BJ (cell line): ENCODE measurements around the gene WFDC2. TPM values are rescaled to one million over a fixed set of nuclear protein-coding genes. Genes with fewer than 3 reads are reported as not detected.

ENCODE experiments used
- CTCF ChIA-PET: fragments of 350-600 bp; formaldehyde crosslinking; extraction: SDS; loops from one replicate; lab custom pipeline; 2021; ENCODE audit warnings: antibody characterized with exemption, inconsistent platforms; lab: Yijun Ruan, JAX
- POLR2A ChIA-PET: fragments of 300-600 bp; sonication (Branson Sonifier 250); formaldehyde crosslinking; extraction: SDS; loops from one replicate; lab custom pipeline; 2021; ENCODE audit warnings: antibody characterized with exemption; lab: Charles Lee
- DNase-seq: peaks from one replicate; pipeline ENCODE4 v3.0.0-alpha.2; 2011; ENCODE audit warnings: low read depth
- H3K27me3 ChIP-seq: 2 replicates; pipeline ENCODE4 v1.6.0; 2011; ENCODE audit warnings: low read length; ENCODE audit not compliant: control insufficient read depth, insufficient read depth
- H3K36me3 ChIP-seq: 2 replicates; pipeline ENCODE4 v1.5.1; 2011; ENCODE audit warnings: low read length; ENCODE audit not compliant: control insufficient read depth, insufficient read depth
- H3K4me3 ChIP-seq: 2 replicates; pipeline ENCODE4 v1.5.1; 2011; ENCODE audit warnings: low read depth, mild to moderate bottlenecking, control low read depth, low read length
- polyA plus RNA-seq: library from polyadenylated mRNA; depleted of rRNA; stranded (reverse); fragments of >200 nt; gene quantifications from 2 replicates; pipeline ENCODE4 v1.2.3, GENCODE V29; 2011
- TF ChIP-seq, protein P1 (sequence below): IDR thresholded peaks from 2 replicates; pipeline ENCODE4 v1.5.1; 2011; ENCODE audit warnings: low read depth, mild to moderate bottlenecking, control low read depth, inconsistent platforms, low read length, moderate library complexity; ENCODE audit not compliant: insufficient read depth

The WFDC2 gene
- polyA plus RNA-seq, 1 experiment = not detected

DNA sequence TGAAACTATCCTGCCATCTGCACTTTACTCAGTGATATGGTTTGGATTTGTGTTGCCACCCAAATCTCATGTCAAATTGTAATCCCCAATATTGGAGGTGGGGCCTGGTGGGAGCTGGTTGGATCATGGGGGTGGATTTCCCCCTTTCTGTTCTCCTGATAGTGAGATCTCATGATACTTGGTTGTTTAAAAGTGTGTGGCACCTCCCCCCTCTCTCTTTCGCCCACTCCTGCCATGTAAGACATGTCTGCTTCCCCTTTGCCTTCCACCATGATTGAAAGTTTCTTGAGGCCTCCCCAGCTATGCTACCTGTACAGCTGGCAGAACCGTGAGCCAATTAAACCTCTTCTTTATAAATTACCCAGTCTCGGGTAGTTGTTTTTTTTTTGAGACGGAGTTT, 35.6 kb upstream of the WFDC2 start:
- no peak for DNase-seq
- ChIA-PET POLR2A (no interaction called here), CTCF (interaction anchor here (1.0 to 6.8 kb wide), 4 partner anchors 61 to 114 kb away, joined by 3 to 193 read pairs (median 88); partner anchors contain the start of genes SYS1 and TP53TG5)
- TF ChIP-seq, protein P1, sequence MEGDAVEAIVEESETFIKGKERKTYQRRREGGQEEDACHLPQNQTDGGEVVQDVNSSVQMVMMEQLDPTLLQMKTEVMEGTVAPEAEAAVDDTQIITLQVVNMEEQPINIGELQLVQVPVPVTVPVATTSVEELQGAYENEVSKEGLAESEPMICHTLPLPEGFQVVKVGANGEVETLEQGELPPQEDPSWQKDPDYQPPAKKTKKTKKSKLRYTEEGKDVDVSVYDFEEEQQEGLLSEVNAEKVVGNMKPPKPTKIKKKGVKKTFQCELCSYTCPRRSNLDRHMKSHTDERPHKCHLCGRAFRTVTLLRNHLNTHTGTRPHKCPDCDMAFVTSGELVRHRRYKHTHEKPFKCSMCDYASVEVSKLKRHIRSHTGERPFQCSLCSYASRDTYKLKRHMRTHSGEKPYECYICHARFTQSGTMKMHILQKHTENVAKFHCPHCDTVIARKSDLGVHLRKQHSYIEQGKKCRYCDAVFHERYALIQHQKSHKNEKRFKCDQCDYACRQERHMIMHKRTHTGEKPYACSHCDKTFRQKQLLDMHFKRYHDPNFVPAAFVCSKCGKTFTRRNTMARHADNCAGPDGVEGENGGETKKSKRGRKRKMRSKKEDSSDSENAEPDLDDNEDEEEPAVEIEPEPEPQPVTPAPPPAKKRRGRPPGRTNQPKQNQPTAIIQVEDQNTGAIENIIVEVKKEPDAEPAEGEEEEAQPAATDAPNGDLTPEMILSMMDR = no peak
- Histone ChIP-seq H3K4me3 (no peak overlapping the region), H3K27me3 (no peaks in the 10 kb centered on the region), H3K36me3 (no peaks in the 10 kb centered on the region)

DNA sequence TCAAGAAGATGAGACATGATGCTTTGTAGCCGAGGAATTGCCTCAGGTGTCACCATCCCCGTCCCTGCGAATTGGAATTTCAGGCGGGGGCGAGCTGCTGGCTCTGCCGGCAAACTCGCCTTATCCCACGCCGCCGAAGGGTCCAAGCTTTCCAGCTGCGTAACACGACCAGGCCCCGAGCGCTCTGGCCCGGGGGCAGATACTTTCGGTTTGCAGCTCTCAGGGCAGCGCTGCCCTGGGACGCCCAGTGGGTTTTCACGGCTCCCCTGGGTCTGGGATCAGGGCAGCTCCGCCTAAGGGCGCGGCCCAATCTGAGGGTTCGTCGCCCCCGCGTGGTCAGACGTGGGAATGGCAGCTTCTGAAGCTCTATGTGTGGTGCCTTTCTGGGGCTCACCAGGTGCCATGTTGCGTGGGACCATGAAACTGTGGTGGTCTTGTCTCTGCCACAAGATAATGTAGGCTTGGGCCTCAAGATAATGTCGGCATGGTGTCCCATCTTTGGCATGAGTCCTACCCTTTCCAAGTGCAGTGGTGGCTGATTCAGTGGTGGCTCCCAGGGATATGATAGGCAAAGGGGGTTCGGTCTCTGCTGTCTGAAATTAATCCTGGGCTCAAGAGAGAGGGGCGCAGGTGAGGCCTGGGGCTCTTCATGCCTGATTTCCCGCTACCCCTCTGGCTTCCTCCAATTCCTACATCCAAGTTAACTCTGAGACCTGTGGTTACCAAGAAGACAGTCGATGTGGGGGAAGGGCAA, 32.6 kb upstream of the WFDC2 start:
- no peak for DNase-seq
- POLR2A ChIA-PET = interaction anchor here (0.6 kb wide), 3 partner anchors 76 to 155 kb away, joined by 3 to 17 read pairs (median 5); no protein-coding TSS in a partner anchor
- TF ChIP-seq, protein P1 = peak; percentile 96
- CTCF ChIA-PET = interaction anchor here (0.6 to 6.8 kb wide), 46 partner anchors 9 to 429 kb away, joined by 3 to 193 read pairs (median 5); partner anchors contain the start of genes MATN4, PIGT, RBPJL and SYS1
- H3K4me3 ChIP-seq = peak overlapping the region; percentile 45
- H3K27me3 ChIP-seq = no peaks in the 10 kb centered on the region
- H3K36me3 ChIP-seq = no peaks in the 10 kb centered on the region

DNA sequence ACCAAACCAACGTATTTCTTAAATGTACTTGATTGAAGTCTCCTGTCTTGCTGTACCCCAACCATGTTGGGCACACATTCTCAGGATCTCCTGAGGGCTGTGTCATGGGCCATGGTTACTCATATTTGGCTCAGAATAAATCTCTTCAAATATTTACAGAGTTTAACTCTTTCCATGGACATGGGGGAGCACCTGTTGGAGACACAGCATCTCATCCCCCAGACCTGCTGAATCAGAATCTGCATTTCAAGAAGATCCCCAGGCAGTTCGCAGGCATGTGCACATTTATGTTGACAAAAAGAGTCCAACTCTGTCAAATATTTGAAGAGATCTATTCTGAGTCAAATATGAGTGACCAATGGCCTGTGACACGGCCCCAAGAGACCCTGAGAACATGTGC, 29.1 kb upstream of the WFDC2 start:
- CTCF ChIA-PET = interaction anchor here (0.7 to 6.8 kb wide), 3 partner anchors 10 to 120 kb away, joined by 3 to 193 read pairs (median 39); partner anchors contain the start of gene SYS1
- no peaks in the 10 kb centered on the region for H3K36me3 ChIP-seq
- TF ChIP-seq, protein P1 = no peak
- DNase-seq = no peak
- no peak overlapping the region for H3K4me3 ChIP-seq
- POLR2A ChIA-PET = no interaction called here
- peaks cover 4% of the 10 kb centered on the region for H3K27me3 ChIP-seq

DNA sequence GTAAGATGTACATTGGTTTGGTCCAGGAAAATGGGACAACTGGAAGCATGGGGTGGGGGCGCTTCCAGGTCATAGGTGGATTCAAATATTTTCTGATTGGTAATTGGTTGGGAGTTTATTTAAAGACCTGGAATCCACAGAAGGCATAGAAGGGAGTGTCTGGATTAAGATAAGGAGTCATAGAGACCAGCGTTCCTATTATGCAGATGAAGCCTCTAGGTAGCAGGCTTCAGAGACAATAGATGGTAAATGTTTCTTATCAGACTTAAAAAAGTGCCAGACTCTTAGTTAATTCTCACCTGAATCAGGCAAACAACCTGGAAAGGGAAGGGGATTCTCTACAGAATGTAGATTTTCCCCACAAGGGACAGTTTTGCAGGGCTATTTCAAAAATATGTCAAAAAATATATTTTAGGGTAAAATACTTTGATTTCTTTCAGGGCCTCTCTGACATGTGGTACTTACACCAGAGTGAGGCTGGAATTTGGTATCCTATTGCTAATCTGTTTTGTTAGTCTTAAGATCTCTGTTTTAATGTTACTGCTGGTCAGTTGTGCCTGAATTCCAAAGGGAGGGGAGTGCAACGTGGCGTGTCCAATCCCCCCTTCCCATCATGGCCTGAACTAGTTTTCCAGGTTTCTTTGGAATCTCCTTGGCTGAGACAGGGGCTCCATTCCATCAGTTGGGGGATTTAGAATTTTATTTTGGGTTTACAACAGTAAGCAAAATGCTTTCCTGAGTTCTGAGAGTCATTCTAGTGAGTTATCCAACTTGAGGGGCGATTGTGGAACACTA, 28.5 kb upstream of the WFDC2 start:
- POLR2A ChIA-PET = no interaction called here
- Histone ChIP-seq H3K27me3 (peaks cover 4% of the 10 kb centered on the region), H3K4me3 (no peak overlapping the region), H3K36me3 (no peaks in the 10 kb centered on the region)
- TF ChIP-seq, protein P1 = no peak
- CTCF ChIA-PET = interaction anchor here (0.7 to 6.8 kb wide), 2 partner anchors 78 to 121 kb away, joined by 3 to 193 read pairs; partner anchors contain the start of gene SYS1
- no peak for DNase-seq

DNA sequence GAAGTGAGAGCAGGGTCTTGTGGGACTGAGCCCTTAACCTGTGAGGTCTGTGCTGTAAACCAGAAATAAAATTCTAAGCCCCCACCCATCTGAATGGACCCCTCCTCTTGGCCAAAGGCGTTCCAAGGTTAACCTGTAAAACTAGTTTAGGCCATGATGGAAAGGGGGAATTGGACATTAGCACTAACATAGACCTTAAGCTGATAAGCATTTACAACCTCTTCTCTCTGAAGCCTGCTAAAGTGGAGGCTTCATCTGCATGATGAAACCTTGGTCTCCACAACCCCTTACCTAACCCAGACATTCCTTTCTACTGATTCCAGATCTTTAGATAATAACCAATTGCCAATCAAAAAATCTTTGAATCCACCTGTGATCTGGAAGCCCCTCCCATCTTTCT, 27.8 kb upstream of the WFDC2 start:
- ChIA-PET POLR2A (no interaction called here), CTCF (no interaction called here)
- H3K4me3 ChIP-seq = no peak overlapping the region
- TF ChIP-seq, protein P1 = no peak
- DNase-seq = no peak
- no peaks in the 10 kb centered on the region for H3K36me3 ChIP-seq
- peaks cover 4% of the 10 kb centered on the region for H3K27me3 ChIP-seq
